A549 treated with Hydrocortisone at 1 μM for 4 hours (cell line): ENCODE measurements around the gene NSMF. TPM values are rescaled to one million over a fixed set of nuclear protein-coding genes. Genes with fewer than 3 reads are reported as not detected.

Experiments
- total RNA-seq: library from RNA; stranded (reverse); fragments of 200-300 nt; extraction: Qiagen RNA extraction; gene quantifications from 5 replicates; pipeline ENCODE4 v1.2.3, GENCODE V29; 2022

Gene NSMF, protein sequence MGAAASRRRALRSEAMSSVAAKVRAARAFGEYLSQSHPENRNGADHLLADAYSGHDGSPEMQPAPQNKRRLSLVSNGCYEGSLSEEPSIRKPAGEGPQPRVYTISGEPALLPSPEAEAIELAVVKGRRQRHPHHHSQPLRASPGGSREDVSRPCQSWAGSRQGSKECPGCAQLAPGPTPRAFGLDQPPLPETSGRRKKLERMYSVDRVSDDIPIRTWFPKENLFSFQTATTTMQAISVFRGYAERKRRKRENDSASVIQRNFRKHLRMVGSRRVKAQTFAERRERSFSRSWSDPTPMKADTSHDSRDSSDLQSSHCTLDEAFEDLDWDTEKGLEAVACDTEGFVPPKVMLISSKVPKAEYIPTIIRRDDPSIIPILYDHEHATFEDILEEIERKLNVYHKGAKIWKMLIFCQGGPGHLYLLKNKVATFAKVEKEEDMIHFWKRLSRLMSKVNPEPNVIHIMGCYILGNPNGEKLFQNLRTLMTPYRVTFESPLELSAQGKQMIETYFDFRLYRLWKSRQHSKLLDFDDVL
- total RNA-seq, result 33.9 to 42.1 TPM (median 40.2 TPM) in 5 replicates

GRCh38 chr9:137459152-137459600, at the start of gene NSMF:
Gene NSMF, minus strand, starts transcription at chr9:137459334. Its CDS starts 232 bp downstream, at chr9:137459102.

GRCh38 chr9:137441289-137441934, 17.7 kb downstream of the NSMF start, which contains the start of gene ENTPD8:
Gene ENTPD8, minus strand, starts transcription at chr9:137441357. Its CDS starts 3,072 bp downstream, at chr9:137438285.

DNA sequence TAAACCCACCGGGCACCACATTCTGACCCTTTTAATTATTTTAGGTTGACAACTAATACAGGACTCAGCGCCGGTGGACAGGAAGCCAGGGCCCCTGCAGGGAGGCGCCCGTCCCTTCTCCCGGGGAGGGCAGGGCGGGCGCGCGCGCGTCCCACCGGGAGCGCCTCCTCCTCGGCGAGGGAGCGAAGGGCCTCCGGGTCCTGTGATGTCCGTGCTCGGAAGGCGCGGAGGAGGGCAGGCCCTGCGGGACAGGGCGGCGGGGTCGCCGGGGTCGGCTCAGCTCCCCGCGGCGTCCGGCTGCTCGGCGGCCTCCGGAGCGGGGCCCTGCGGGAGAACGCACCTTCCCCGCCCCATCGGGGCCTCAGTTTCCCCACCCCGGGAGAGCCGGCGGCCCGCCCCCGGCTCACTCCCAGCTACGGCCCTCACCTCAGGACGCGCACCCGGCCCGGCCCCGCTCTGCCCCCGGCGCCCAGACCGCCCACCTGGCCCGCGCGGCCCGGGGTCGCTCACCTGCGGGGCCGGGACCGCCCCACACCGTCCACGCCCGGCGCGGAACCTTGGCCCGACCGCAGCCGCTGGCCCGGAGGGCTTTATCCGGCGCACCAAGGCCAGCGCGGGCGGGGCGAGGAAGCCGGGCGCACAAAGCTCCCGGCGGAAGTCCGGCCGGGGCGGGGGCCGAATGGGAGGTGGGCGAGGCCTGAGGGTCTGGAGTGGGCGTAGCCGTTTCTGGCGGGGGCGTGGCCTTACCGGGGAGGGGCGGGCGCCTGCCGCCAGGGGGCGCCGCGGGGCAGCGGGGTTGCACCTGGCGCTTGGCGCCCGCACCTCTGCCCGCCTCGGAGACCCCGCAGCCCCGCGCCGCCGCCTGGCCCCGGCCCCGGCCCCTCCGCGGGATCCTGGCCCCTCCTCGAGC, 36.3 kb downstream of the NSMF start, which contains the start of the genes EXD3 and NOXA1:
TSS of gene EXD3 (minus strand) at position 559 of the 910 bp plus-strand sequence. CDS start 27,805 bp downstream, outside the sequence.
TSS of gene NOXA1 (plus strand) at position 790 of the 910 bp plus-strand sequence. CDS start 137 bp downstream, outside the sequence.

Other genes with a start within 250 kb of the NSMF start
- gene RNF208, start 237.1 kb downstream of the NSMF start, total RNA-seq, result 1.2 to 1.9 TPM (median 1.7 TPM) in 5 replicates
- gene CYSRT1, start 234.2 kb downstream of the NSMF start, total RNA-seq, result 3.0 to 5.5 TPM (median 4.2 TPM) in 5 replicates
- gene RNF224, start 231.8 kb downstream of the NSMF start, total RNA-seq, result 0.07 to 0.24 TPM (median 0.14 TPM) in 5 replicates
- 0.05 to 0.16 TPM (median 0.07 TPM) in 4 of 5 replicates, not detected in the other for gene SLC34A3, start 228.4 kb downstream of the NSMF start, total RNA-seq
- 681 to 782 TPM (median 752 TPM) in 5 replicates for gene TUBB4B, start 218.0 kb downstream of the NSMF start, total RNA-seq
- gene STPG3, start 208.0 kb downstream of the NSMF start, total RNA-seq, result not detected in 5 replicates
- gene NELFB, start 204.0 kb downstream of the NSMF start, total RNA-seq, result 52.4 to 60.5 TPM (median 56.8 TPM) in 5 replicates
- gene TOR4A, start 181.6 kb downstream of the NSMF start, total RNA-seq, result 19.9 to 27.5 TPM (median 25.0 TPM) in 5 replicates
- 2.5 to 5.1 TPM (median 3.9 TPM) in 5 replicates for gene NRARP, start 157.1 kb downstream of the NSMF start, total RNA-seq
- gene EXD3, start 36.2 kb downstream of the NSMF start, total RNA-seq, result 4.4 to 6.8 TPM (median 6.5 TPM) in 5 replicates
- gene NOXA1, start 35.9 kb downstream of the NSMF start, total RNA-seq, result 0.79 to 1.8 TPM (median 1.7 TPM) in 5 replicates
- gene ENTPD8, start 18.0 kb downstream of the NSMF start, total RNA-seq, result 0.09 to 0.24 TPM (median 0.14 TPM) in 5 replicates
- gene PNPLA7, start 91.1 kb upstream of the NSMF start, total RNA-seq, result 0.54 to 0.80 TPM (median 0.71 TPM) in 5 replicates
- 39.3 to 97.7 TPM (median 86.3 TPM) in 5 replicates for gene MRPL41, start 92.5 kb upstream of the NSMF start, total RNA-seq
- 28.0 to 30.3 TPM (median 29.0 TPM) in 5 replicates for gene DPH7, start 119.6 kb upstream of the NSMF start, total RNA-seq
- 43.0 to 64.5 TPM (median 56.9 TPM) in 5 replicates for gene ZMYND19, start 131.2 kb upstream of the NSMF start, total RNA-seq
- gene ARRDC1, start 146.4 kb upstream of the NSMF start, total RNA-seq, result 54.2 to 66.1 TPM (median 61.1 TPM) in 5 replicates
- 37.8 to 50.0 TPM (median 44.5 TPM) in 5 replicates for gene EHMT1, start 159.7 kb upstream of the NSMF start, total RNA-seq